Measurements from ENCODE around the gene RGMB.

The RGMB gene

DNA sequence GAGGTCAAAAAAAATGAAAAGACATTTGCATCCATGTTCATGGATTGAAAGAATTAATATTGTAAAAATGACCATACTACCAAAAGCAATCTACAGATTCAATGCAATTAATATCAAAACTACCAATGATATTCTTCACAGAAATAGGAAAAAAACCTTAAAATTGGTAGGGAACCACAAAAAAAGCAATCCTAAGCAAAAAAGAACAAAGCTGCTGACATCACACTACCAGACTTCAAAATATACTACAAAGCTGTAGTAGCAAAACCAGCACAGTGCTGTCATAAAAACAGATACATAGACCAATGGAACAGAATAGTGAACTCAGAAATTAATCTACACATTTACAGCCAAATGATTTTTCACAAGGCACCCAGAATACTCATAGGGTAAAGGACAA is 34.3 kb downstream of the RGMB start:
- TF ChIP-seq, protein P1, sequence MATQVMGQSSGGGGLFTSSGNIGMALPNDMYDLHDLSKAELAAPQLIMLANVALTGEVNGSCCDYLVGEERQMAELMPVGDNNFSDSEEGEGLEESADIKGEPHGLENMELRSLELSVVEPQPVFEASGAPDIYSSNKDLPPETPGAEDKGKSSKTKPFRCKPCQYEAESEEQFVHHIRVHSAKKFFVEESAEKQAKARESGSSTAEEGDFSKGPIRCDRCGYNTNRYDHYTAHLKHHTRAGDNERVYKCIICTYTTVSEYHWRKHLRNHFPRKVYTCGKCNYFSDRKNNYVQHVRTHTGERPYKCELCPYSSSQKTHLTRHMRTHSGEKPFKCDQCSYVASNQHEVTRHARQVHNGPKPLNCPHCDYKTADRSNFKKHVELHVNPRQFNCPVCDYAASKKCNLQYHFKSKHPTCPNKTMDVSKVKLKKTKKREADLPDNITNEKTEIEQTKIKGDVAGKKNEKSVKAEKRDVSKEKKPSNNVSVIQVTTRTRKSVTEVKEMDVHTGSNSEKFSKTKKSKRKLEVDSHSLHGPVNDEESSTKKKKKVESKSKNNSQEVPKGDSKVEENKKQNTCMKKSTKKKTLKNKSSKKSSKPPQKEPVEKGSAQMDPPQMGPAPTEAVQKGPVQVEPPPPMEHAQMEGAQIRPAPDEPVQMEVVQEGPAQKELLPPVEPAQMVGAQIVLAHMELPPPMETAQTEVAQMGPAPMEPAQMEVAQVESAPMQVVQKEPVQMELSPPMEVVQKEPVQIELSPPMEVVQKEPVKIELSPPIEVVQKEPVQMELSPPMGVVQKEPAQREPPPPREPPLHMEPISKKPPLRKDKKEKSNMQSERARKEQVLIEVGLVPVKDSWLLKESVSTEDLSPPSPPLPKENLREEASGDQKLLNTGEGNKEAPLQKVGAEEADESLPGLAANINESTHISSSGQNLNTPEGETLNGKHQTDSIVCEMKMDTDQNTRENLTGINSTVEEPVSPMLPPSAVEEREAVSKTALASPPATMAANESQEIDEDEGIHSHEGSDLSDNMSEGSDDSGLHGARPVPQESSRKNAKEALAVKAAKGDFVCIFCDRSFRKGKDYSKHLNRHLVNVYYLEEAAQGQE (IDR thresholded peaks at IDR 0.05; ENCODE audit: insufficient read depth in 1 of 2, low read depth in 2 of 2, low read length in 2 of 2), result no peak
- TF ChIP-seq TAF1 (IDR thresholded peaks at IDR 0.05; ENCODE audit: borderline replicate concordance, insufficient read depth, low read length), result no peak
- TF ChIP-seq FOXP2 (optimal IDR thresholded peaks at IDR 0.05; ENCODE audit: borderline replicate concordance, extremely low read depth, extremely low read length, insufficient read depth), result no peak
- no peak for TF ChIP-seq POLR2AphosphoS5 (IDR thresholded peaks at IDR 0.05; ENCODE audit: low read depth, low read length)
- TF ChIP-seq SIN3A (IDR thresholded peaks at IDR 0.05; ENCODE audit: borderline replicate concordance, insufficient read depth, low read length), result no peak

DNA sequence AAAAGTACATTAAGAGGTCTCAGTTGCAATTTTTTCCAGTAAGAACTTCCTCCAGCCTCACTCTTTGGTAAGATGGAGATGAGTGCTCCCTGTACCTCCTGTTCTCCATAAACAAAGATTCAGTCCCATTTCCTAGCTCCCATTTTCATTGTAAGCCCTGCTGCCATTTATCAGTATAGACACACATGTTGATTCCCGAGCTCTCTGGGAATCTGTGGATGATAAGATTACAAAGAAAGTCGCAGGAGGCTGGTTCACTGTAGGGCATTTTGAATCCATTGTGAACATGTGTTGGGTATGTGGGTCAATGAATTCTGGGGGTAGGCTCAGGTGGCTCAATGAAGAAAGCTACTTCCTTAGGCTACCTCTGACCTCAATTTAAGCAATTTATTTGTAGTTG is 36.7 kb downstream of the RGMB start:
- no peak for TF ChIP-seq FOXP2 (optimal IDR thresholded peaks at IDR 0.05; ENCODE audit: borderline replicate concordance, extremely low read depth, extremely low read length, insufficient read depth)
- TF ChIP-seq, protein P1 (IDR thresholded peaks at IDR 0.05; ENCODE audit: insufficient read depth in 1 of 2, low read depth in 2 of 2, low read length in 2 of 2), result no peak
- no peak for TF ChIP-seq SIN3A (IDR thresholded peaks at IDR 0.05; ENCODE audit: borderline replicate concordance, insufficient read depth, low read length)
- no peak for TF ChIP-seq TAF1 (IDR thresholded peaks at IDR 0.05; ENCODE audit: borderline replicate concordance, insufficient read depth, low read length)
- no peak for TF ChIP-seq POLR2AphosphoS5 (IDR thresholded peaks at IDR 0.05; ENCODE audit: low read depth, low read length)

DNA sequence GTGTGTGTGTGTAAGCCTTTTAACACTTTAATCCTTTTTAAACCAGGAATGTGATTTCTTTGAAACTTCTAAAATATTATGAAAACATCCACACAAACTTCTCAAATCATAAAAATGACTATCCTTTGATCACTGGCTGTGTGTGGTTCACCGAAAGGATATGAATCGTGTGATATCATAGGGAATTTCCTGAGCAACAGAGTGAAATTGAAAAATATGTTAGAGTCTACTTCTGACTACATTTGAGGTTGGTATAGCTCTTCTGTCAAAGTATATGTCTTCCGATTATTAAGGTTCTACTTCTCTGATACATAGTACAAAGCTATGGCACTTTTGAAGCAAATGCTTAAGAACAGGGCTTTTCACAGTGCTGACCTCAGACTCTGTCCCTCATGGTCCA is 40.3 kb downstream of the RGMB start:
- TF ChIP-seq POLR2AphosphoS5 (IDR thresholded peaks at IDR 0.05; ENCODE audit: low read depth, low read length) (no peak), TAF1 (IDR thresholded peaks at IDR 0.05; ENCODE audit: borderline replicate concordance, insufficient read depth, low read length) (no peak), FOXP2 (optimal IDR thresholded peaks at IDR 0.05; ENCODE audit: borderline replicate concordance, extremely low read depth, extremely low read length, insufficient read depth) (no peak), SIN3A (IDR thresholded peaks at IDR 0.05; ENCODE audit: borderline replicate concordance, insufficient read depth, low read length) (no peak)
- TF ChIP-seq, protein P1 (IDR thresholded peaks at IDR 0.05; ENCODE audit: insufficient read depth in 1 of 2, low read depth in 2 of 2, low read length in 2 of 2), result no peak

DNA sequence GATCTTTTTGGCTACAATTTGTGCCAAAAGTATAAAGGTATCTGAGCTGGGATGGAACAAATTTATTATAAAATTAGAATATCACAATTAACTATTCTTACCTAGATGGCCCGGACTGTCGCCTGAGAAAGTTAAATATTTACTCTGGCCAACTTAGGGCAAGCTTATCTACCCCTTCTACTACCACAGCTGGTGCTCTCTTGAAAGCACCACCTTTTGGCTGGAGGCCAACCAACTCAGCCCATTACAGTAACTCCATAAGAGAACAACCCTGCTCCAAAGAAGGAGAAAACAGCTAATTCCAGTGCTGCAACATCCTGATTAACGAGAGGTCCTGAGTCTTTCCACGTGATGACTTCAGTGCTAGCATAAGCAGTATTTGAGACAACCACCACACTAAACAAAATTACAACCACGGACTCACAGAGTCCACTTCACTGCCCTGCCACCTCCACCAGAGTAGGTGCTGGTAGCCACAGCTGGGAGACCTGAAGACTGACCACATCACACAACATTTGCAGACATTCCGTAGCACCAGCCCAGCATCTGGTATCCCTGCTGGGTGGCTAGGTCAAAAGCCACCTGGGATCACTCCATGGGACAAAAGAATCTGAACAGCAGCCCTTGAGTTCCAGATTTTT is 43.2 kb downstream of the RGMB start:
- TF ChIP-seq SIN3A (IDR thresholded peaks at IDR 0.05; ENCODE audit: borderline replicate concordance, insufficient read depth, low read length), result no peak
- TF ChIP-seq, protein P1 (IDR thresholded peaks at IDR 0.05; ENCODE audit: insufficient read depth in 1 of 2, low read depth in 2 of 2, low read length in 2 of 2), result no peak
- TF ChIP-seq POLR2AphosphoS5 (IDR thresholded peaks at IDR 0.05; ENCODE audit: low read depth, low read length), result no peak
- no peak for TF ChIP-seq TAF1 (IDR thresholded peaks at IDR 0.05; ENCODE audit: borderline replicate concordance, insufficient read depth, low read length)
- no peak for TF ChIP-seq FOXP2 (optimal IDR thresholded peaks at IDR 0.05; ENCODE audit: borderline replicate concordance, extremely low read depth, extremely low read length, insufficient read depth)
